HG03521 (cell line): Measurements from ENCODE around the gene CAMKK1.
"Not testable (repeated sequence)": the region's sequence is repeated elsewhere in the genome, so short reads cannot be mapped to it uniquely, and the experiment has no call there.

Source experiments
- ATAC-seq: cut with Tn5 transposase; IDR thresholded peaks from one replicate; pipeline ENCODE4 v1.9.1; 2021; ENCODE audit warnings: mild to moderate bottlenecking, moderate library complexity; ENCODE audit not compliant: unreplicated experiment

CAMKK1 gene

DNA sequence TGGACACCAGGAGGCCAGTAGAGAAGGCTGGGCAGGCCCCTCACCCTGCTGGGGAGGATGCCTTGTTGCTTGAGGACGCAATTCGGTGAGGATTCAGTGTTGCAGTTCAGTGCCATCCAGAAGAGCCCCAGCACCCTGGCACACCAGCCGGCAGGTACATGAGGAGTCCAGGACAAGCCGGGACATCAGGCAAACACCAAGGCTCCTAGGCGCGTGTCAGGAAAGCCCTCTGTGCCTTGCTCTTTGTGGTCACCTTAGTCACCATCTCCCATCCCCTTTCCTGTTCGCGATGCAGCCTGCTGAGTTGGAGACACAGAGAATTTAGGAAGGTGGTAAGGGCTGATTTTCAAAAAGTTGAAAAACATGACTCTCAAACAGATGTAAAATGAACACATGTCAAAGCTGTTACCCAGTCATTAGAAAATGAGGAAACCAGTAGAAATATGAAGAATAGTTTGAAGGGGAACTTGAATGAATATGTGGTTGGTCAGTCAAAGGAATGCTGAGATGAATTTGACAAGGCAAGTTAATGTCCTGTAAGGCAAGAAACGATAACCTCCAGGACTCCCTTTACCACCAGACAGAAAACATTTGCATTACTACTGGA, 44.5 kb downstream of the CAMKK1 start:
- no peak for ATAC-seq

DNA sequence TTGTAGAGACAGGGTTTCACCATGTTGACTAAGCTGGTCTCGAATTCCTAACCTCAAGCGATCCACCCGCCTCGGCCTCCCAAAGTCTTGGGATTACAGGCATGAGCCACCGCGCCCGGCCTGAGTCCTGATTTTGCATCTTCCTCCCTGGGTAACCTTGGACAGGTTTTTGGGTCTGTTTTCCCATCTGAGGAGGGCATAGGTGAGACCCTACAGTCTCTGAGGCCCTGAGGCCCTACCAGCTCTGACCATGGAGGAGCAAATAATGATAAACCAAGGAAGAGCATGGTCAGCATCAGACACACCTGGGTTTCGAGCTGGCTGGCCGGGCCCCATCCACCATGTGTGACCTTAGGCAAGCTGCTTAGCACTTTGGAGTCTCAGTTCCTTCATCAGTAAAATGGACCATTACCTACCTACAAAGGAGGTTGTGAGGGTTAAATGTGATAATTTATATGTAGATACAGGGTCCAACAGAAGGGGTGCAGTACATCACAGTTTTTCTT, 45.6 kb downstream of the CAMKK1 start:
- ATAC-seq = no peak

DNA sequence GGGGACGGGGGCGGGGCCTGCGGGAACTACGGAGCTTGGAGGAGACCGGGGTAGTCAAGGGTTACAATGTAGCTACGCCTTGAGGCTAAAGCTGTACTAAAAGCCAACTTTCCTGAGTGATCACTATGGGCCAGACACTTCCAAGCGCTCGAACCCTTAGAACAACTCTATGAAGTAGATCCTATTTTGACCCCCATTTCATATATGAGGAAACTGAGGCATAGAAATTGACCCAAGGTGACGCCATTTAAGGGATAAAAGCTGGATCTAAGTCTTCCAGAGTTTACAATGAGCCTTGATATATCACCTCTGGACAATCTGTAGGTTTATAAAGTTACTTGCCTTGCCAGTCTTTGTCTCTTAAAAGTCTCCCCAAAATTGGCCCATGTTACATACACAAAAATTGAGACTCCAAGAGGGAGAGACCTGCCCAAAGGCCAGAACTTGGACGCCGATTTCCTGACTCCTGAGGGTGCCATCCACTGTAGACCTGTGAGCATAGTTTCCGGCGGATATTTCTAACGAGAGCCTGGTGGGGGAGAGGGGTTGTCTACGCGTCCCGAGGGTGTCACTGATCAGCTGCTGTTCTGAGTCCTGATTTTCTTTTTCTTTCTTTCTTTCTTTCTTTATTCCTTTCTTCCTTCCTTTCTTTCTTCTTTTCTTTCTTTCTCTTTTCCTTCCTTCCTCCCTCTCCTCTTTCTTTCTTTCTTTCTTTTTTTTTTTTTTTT, 46.3 kb downstream of the CAMKK1 start:
- ATAC-seq = no peak

GRCh38 chr17:3845621-3846436, 47.0 kb downstream of the CAMKK1 start, which contains the start of gene NCBP3:
NCBP3 (minus strand) TSS chr17:3846246; CDS start chr17:3846223, 23 bp downstream.
- peak; percentile 96 for ATAC-seq

DNA sequence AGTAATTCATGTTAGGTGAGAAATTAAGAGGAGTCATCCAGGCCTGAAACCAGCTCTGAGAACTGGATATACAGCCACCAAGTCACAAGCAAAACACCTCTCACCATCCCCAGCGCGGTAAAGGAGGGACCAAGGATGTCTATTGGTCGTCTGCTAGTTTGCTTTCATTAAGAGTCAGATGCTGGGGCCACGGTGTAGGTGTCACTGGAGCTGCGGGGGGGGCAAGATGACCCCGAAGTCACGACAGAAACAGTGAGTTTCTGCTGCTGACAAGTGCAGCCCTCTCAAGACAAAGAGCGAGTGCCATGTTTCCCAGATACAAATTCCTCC, 47.6 kb downstream of the CAMKK1 start:
- peak; percentile 18 for ATAC-seq

DNA sequence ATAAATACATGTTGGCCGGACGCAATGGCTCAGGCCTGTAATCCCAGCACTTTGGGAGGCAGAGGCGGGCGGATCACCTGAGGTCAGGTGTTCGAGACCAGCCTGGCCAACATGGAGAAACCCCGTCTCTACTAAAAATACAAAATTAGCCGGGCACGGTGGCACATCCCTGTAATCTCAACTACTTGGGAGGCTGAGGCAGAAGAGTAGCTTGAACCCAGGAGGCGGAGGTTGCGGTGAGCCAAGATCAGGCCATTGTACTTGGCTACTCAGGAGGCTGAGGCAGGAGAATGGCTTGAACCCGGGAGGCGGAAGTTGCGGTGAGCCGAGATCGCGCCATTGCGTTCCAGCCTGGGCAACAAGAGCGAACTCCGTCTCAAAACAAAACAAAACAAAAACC, 48.3 kb downstream of the CAMKK1 start:
- ATAC-seq = not testable (repeated sequence)

- ATAC-seq = no peak
Measured at GRCh38 chr17:3843935-3844516, 48.8 kb downstream of the CAMKK1 start.

DNA sequence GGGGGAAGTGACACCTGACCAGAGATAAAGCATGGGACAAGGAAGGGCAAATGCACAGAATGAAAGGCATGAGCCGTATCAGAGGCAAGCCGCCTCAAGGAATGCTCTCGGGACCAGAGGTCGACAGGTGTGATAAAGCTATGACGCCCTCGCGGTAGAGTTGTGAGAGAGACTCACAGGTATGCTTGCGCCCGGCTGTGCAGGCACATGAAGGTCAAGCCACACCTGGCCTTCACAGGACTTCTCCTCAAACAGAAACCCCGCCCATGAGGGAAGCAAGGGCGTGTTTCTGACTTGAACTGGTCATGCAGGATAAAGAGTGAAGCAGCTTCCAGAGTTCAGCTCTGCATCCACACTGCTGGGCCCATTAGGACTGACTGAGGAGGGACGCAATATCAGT, 54.6 kb downstream of the CAMKK1 start:
- no peak for ATAC-seq

DNA sequence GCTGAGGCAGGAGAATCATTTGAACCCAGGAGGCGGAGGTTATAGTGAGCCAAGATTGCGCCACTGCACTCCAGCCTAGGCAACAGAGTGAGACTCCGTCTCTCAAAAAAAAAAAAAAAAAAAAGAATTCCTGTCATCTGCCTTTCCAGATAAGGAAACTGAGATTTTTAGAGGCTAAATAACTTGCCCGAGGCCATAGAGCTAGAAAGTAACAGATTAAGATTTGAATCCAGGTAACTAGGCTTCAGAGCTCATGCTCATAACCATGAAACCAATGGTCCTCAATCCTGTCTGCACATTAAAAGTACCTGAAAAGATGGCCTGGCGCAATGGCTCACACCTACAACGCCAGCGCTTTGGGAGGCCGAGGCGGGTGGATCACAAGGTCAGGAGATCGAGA, 56.3 kb downstream of the CAMKK1 start:
- no peak for ATAC-seq

- ATAC-seq = no peak
Measured at GRCh38 chr17:3835410-3836229, 57.2 kb downstream of the CAMKK1 start.

DNA sequence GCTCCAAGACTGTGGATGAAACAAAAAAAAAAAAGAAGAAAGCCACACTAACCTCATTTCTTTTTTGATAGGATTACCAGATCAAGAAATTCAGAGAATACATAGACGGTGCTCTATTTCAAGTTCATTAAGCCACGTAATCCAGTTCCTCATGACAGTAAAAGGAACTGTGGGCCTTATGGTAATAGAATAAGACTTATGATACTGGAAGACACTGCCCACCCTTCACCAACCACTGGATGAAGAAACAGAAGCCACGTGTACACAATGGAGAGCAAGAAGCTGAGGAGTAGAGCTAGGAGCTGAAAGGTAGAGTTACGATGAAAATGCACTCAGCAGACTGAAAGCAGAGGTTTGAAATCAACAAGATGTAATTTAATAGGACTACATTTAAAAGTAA, 58.0 kb downstream of the CAMKK1 start:
- ATAC-seq = no peak

- ATAC-seq = no peak
Measured at GRCh38 chr17:3828852-3829232, 64.0 kb downstream of the CAMKK1 start.

GRCh38 chr17:3828151-3828851, 64.6 kb downstream of the CAMKK1 start:
- no peak for ATAC-seq

GRCh38 chr17:3827124-3827773, 65.6 kb downstream of the CAMKK1 start:
- ATAC-seq = no peak

- ATAC-seq = no peak
Measured at GRCh38 chr17:3826191-3826590, 66.7 kb downstream of the CAMKK1 start.

- no peak for ATAC-seq
Measured at GRCh38 chr17:3821101-3821500, 71.8 kb downstream of the CAMKK1 start.

DNA sequence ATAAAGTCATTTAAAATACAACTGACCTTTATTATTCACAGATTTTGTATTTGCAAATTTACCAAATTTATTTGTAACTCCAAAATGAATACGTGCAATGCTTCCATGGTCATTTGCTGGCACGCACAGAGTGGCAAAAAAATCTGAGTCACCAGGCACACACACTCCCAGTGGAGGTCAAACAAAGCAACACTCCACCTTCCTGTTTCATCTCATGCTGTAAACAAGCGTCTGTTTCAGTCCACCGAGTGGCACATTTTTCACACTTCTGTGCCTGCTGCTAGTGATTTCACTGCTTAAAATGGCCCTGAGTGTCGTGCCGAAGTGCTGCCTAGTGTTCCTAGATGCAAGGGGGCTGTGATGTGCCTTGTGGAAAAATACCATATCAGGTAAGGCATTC, 74.1 kb downstream of the CAMKK1 start:
- ATAC-seq = no peak

DNA sequence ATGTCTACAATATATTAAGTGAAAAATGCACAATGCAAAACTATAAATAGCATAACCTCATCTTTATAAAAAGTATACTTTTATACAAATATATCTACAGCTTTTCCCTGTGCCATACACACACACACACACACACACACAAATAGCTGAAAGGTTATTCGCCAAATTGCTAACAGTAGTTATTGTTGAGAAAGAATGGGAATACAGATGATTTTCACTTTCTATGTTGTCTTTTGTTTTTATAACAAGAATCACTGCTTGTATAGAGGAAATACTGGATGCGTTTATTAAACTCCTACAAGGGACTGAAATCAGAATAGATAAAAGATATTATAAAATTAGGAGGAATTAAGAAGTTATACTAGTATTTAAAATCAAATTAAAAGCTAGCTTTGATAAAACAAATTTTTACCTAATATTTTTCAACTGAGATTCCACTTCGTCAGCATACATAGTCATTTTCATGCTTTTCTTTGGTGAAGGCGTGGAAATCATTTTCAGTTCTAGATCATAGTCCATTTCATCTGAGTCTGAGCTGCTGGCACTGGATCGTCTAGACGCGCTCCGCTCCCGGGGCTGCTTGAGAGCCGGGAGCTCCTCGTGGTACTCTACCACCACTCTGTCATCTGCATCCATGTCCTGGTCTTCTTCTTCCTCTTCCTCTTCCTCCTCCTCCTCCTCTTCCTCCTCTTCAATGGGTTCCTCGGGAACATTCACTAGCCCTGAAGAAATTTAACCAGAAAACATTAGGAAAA, 74.8 kb downstream of the CAMKK1 start:
- ATAC-seq = no peak

DNA sequence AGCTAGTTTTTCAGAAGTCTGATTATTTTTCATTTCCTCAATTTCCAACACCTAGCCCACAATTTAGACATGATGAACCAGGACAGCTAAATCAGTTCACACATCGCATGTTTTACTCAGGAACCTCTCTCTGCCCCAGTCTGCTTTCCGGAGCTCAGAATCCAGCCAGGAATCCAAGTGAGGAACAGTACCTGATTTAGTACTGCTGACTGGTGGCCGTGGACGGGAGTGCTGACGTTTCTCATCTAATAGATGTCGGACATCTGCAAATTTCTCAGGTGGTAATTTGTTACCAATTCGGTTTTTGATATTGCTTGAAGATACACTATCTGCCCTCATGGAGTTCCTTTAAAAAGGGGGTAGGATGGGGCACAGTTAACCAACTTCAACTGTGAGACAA, 76.9 kb downstream of the CAMKK1 start:
- no peak for ATAC-seq
